GM13977 (cell line): ENCODE data around the gene TRIM31.

Experiments used
- DNase-seq: peaks from one replicate; pipeline ENCODE4 v3.0.0; 2012; ENCODE audit warnings: low spot score
- in situ Hi-C: fragments of 300-500 bp; cut with MboI; formaldehyde crosslinking; loops from one replicate; pipeline ENCODE4 v1.12.0; 2022; ENCODE audit warnings: low sequenced_read_pairs, low pct_unique_long_range_greater_than_20kb, mixed read lengths, inconsistent platforms; ENCODE audit not compliant: unreplicated experiment
- TF ChIP-seq, protein P1 (sequence below): IDR thresholded peaks from 2 replicates; pipeline ENCODE4 v1.5.1; 2012; ENCODE audit warnings: mild to moderate bottlenecking, control low read depth; ENCODE audit not compliant: insufficient read depth; ENCODE audit errors: extremely low read depth, missing control alignments

Gene TRIM31

DNA sequence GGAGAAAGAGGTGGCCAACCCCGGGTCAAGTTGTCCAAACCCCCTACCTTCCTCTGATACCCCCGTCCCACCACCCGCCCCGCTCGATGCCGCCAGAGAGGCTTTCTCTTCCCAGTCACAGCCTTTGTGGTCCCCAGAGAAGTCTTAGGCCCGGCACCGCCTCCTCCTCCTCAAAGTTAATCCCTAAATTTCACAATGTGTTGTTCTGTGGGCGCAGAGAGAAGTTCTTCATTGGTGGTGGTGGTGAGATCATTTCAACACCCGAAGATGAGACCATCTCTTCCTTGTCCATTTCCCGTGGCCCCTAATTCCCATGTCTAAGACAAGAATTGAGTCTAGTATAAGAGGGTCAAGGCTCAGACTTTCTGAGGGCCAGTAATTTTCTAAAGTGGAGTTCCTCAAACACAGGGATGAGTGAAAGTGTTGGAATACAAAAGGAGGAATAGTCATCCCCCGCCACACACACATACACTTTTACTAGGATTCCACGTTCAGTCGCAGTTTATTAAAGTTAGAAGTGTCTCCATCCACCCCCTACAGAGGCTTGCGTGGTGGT, 10.4 kb downstream of the TRIM31 start:
- TF ChIP-seq, protein P1, sequence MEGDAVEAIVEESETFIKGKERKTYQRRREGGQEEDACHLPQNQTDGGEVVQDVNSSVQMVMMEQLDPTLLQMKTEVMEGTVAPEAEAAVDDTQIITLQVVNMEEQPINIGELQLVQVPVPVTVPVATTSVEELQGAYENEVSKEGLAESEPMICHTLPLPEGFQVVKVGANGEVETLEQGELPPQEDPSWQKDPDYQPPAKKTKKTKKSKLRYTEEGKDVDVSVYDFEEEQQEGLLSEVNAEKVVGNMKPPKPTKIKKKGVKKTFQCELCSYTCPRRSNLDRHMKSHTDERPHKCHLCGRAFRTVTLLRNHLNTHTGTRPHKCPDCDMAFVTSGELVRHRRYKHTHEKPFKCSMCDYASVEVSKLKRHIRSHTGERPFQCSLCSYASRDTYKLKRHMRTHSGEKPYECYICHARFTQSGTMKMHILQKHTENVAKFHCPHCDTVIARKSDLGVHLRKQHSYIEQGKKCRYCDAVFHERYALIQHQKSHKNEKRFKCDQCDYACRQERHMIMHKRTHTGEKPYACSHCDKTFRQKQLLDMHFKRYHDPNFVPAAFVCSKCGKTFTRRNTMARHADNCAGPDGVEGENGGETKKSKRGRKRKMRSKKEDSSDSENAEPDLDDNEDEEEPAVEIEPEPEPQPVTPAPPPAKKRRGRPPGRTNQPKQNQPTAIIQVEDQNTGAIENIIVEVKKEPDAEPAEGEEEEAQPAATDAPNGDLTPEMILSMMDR: no peak
- no peak for DNase-seq
- in situ Hi-C loops: no loop called here

DNA sequence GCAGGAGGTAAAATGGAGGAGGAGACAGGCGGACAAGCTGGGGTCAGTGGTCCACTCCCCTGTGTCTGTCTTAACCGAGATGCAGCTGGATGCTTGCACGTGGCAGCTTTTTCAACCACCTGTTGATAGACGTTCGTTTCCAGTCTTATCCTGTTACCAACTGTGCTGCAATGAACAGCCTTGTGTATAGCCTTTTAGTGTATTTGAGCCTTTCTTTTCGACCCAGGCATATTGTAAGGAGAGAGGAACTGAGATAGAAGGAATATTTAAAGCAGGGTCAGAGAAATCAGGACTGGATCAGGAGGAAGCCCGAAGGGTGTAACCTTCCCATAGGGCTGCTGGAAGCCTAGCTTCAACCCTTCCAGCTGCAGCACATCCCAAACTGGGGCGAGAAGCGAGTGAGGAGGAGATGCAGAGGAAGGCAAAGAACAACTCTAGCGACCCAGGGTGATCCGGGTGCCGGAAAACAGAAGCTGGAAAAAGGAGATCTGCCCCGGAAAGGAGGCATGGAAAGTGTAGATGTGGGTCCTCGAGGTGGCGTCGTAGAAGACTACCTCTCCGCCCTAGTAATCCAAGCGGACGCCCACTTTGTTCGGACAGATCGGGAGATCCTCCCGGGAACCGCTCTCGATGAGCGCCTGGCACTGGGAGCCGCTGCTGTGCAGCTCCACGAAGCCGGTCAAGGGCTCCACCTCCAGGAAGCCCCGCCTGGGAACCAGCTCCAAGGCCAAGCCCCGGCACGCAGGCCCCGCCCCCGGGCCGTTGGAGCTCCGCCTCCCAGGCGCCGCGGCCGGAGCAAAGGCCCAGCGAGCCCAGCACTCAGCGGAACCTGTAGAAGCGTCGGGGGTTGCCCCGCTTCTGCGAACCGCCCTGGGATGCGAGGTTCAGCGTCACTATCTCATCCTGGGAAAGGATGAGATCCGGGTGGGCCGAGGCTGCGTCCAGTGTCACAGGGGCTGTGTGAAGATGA, 11.2 kb downstream of the TRIM31 start:
- DNase-seq: peak; percentile 86
- TF ChIP-seq, protein P1: peak; percentile 4
- in situ Hi-C loops: no loop called here

DNA sequence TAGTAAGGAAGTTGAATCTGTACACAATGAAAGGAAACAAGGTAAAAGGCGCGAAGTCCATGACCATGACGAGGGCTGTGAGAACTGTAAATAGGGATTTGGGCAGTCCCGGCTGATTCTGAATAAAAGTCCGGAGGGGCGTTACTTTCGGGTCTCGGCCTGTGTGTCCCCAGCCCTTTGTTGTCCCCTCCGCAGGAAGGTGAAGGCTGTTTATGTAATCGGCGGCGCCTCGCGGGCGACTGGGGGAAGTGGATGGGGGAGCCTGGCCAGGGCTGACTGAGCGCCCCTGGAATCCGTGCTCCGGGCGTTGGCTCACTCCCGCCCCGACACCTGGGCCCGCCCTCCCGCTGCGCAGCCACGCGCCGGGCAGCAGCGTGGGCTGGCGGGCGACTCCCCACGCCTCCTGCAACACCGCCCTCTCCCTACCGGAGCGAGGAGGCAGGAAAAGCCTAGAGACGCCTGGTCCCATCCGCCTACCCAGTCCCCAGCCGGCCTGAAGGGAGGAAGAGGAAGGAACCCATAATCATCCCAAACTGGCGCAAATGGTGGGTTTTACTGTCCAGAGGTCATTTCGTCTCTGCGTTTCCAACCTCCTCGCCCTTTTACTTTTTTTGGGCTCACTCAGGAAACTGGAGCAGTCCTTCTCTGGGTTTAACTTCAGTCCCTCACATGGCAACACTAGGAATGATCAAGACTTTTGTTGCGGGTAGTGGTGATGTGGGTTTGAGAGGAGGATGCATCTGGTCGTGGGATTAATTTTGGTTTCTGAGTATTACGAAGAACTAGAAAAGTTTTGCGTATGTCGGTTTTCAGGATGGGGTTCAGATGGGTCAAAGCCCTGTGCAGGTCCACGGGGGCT, 12.1 kb downstream of the TRIM31 start:
- no peak for DNase-seq
- TF ChIP-seq, protein P1: no peak
- in situ Hi-C loops: no loop called here

DNA sequence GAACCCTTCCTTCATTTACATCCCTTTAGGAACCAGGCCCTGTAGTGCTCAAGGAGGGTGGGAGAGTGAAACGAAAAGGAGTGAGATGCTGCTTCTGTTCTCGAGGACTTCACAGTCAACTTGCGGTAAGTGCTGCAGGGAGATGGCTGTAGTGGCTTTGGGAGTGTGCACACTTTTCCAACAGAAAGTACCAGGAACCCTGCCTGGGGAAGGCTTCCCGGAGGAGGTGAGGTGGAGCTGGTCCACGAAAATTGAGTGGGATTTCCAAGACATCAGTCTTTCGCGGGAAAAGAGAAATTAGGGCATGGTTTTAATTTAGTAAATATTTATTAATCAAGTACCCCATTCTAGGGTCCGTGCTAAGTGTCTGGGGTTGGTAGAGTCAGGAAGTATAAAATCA, 12.7 kb downstream of the TRIM31 start:
- TF ChIP-seq, protein P1: no peak
- in situ Hi-C loops: no loop called here
- DNase-seq: no peak

DNA sequence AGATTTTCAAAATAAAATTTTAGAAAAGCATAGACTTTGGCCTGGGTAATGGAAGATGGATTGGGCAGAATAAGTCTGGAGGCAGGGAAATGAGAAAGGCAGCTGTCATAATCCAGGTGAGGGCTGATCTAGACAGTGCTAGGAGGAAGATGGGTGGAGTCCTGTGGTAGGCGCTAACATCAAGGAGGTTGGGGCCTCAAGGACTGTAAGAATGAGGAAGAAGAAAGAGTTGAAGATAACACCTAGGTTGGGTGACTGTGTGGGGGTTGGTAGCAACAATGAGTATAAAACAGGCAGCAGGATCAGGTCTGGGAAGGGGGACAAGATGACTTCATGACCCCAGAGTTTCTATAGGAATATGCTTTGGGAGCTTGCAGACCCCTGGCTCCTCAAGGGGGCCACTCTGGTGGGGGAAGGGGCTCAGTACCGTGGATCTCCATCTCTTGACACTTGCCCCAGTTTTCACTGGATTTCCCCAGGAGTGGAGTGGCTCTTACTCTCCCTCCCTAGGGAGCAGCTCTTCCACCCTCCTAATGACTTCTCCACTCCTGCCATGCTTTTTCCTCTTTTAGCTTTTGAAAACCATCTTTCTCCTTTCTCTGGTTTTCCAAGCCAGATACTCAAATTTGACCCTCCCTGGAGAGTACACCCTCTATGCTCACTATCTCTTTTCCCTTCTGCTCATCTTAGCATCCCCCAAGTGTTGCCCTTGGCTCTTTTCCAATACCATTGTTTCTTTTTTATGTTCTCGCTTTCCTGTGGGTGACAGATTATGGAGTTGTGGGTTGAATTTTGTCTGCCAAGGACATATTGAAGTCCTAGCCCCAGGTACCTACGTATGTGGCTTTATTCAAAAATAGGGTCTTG, 14.8 kb downstream of the TRIM31 start:
- in situ Hi-C loops: loop anchor here (5.0 kb wide), 1 partner anchor 79 kb away; no protein-coding TSS in a partner anchor
- TF ChIP-seq, protein P1: no peak

More for the DNA sequence above, 14.8 kb downstream of the TRIM31 start:
- DNase-seq: no peak
